ENCODE results near the gene APLF. TPM values are rescaled to one million over a fixed set of nuclear protein-coding genes. Genes with fewer than 3 reads are reported as not detected.

APLF gene
- total RNA-seq, 2 donors from 2014 or later: 8.7 to 9.7 TPM

DNA sequence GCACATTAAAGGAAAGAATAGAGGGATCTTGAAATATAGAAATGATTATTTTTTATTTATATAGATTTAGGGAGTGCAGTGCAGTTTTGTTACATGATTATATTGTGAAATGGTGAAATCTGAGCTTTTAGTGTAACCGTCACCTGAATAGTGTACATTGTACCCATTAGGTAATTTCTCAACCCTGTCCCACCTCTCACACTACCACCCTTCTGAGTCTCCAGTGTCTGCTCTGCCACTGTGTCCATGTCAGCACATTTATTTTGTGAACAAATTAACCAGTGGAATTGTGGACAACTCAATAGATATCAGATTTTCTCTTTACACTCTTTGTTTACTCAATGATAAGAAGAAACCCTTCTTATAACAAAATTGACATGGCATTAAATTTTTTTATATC, 24.2 kb downstream of the APLF start:
- Histone ChIP-seq H3K27ac (ENCODE audit: low read depth, low read length) (no peak overlapping the region), H3K9me3 (ENCODE audit: control insufficient read depth, low read length) (peaks cover 17% of the 10 kb centered on the region), H3K4me1 (ENCODE audit: control insufficient read depth, insufficient read depth, low read length) (no peaks in the 10 kb centered on the region), H3K9ac (ENCODE audit: extremely low read depth, low read length, poor library complexity, severe bottlenecking) (no peak overlapping the region), H3K27me3 (ENCODE audit: control insufficient read depth, insufficient read depth, low read length, poor library complexity, severe bottlenecking) (no peaks in the 10 kb centered on the region), H3K4me3 (ENCODE audit: low read length) (no peak overlapping the region), H3K36me3 (ENCODE audit: control insufficient read depth, insufficient read depth, low read length) (no peaks in the 10 kb centered on the region)
- Mint-ChIP-seq H3K4me1 (no peaks in the 10 kb centered on the region), H3K36me3 (ENCODE audit: low read depth) (peaks cover 25% of the 10 kb centered on the region), H3K27ac (no peak overlapping the region), H3K9me3 (peaks cover 29% of the 10 kb centered on the region), H3K27me3 (ENCODE audit: insufficient read depth) (no peaks in the 10 kb centered on the region), H3K4me3 (no peak overlapping the region)
- DNase-seq: no peak
- TF ChIP-seq, protein P1, sequence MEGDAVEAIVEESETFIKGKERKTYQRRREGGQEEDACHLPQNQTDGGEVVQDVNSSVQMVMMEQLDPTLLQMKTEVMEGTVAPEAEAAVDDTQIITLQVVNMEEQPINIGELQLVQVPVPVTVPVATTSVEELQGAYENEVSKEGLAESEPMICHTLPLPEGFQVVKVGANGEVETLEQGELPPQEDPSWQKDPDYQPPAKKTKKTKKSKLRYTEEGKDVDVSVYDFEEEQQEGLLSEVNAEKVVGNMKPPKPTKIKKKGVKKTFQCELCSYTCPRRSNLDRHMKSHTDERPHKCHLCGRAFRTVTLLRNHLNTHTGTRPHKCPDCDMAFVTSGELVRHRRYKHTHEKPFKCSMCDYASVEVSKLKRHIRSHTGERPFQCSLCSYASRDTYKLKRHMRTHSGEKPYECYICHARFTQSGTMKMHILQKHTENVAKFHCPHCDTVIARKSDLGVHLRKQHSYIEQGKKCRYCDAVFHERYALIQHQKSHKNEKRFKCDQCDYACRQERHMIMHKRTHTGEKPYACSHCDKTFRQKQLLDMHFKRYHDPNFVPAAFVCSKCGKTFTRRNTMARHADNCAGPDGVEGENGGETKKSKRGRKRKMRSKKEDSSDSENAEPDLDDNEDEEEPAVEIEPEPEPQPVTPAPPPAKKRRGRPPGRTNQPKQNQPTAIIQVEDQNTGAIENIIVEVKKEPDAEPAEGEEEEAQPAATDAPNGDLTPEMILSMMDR (conservative IDR thresholded peaks at IDR 0.05): no peak
- WGBS, 2 experiments (ENCODE audit: insufficient coverage in 1 of 2, insufficient read length in 1 of 2): 82% methylated on average over 1 of the region's 1 CpG; no CpG with 5 or more reads in 1 of the 2 experiments

DNA sequence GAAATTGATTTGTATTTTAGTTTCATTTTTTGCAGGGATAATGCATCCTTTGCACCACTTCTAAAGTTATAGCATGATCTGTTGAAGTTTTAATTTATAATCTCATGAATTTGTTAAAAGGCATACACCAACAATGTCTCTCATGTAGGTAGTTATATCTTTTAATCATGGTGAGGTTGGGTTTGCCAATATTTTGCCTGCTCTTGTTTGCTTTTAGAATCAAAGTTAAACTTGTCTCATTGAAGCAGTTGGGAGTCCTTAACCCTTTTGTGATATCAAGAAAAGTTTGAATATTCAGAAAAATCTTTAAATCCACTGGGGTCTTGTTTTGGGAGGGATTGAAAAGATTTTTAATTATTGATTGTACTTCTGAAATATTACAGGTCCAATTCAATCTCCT, 31.7 kb downstream of the APLF start:
- DNase-seq: no peak
- Mint-ChIP-seq H3K4me1 (peaks cover 4% of the 10 kb centered on the region), H3K27ac (no peak overlapping the region), H3K36me3 (ENCODE audit: low read depth) (peaks cover 28% of the 10 kb centered on the region), H3K9me3 (peaks cover 31% of the 10 kb centered on the region), H3K27me3 (ENCODE audit: insufficient read depth) (no peaks in the 10 kb centered on the region), H3K4me3 (no peak overlapping the region)
- Histone ChIP-seq H3K9me3 (ENCODE audit: control insufficient read depth, low read length) (peaks cover 26% of the 10 kb centered on the region), H3K27me3 (ENCODE audit: control insufficient read depth, insufficient read depth, low read length, poor library complexity, severe bottlenecking) (no peaks in the 10 kb centered on the region), H3K9ac (ENCODE audit: extremely low read depth, low read length, poor library complexity, severe bottlenecking) (no peak overlapping the region), H3K4me3 (ENCODE audit: low read length) (no peak overlapping the region), H3K4me1 (ENCODE audit: control insufficient read depth, insufficient read depth, low read length) (no peaks in the 10 kb centered on the region), H3K36me3 (ENCODE audit: control insufficient read depth, insufficient read depth, low read length) (no peaks in the 10 kb centered on the region), H3K27ac (ENCODE audit: low read depth, low read length) (no peak overlapping the region)
- TF ChIP-seq, protein P1 (conservative IDR thresholded peaks at IDR 0.05): no peak

DNA sequence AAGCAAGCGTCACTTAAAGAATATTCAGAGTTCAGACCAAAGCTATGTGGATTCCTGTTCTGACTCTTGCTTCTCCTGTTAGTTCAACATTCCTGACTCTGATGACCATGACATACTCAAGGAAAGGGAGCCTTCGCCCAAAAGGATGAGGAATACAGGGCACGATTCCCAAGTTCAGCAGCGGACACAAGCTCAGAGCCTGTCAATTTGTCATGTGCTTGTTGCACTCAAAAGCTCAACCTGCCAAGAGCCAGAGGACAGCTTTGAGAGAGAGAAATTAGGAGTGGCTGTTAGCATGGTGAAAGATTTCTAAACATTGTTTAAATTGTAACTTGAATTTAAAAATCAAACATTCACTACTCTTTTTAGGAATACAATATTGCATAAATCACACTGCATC, 33.3 kb downstream of the APLF start:
- peaks cover 4% of the 10 kb centered on the region for H3K4me1 Mint-ChIP-seq
- Histone ChIP-seq H3K4me1 (ENCODE audit: control insufficient read depth, insufficient read depth, low read length) (no peaks in the 10 kb centered on the region), H3K9ac (ENCODE audit: extremely low read depth, low read length, poor library complexity, severe bottlenecking) (no peak overlapping the region), H3K27ac (ENCODE audit: low read depth, low read length) (no peak overlapping the region), H3K27me3 (ENCODE audit: control insufficient read depth, insufficient read depth, low read length, poor library complexity, severe bottlenecking) (no peaks in the 10 kb centered on the region), H3K9me3 (ENCODE audit: control insufficient read depth, low read length) (peaks cover 18% of the 10 kb centered on the region), H3K36me3 (ENCODE audit: control insufficient read depth, insufficient read depth, low read length) (no peaks in the 10 kb centered on the region), H3K4me3 (ENCODE audit: low read length) (no peak overlapping the region)
- DNase-seq: no peak
- H3K27ac Mint-ChIP-seq: no peak overlapping the region
- peaks cover 16% of the 10 kb centered on the region for H3K9me3 Mint-ChIP-seq
- H3K27me3 Mint-ChIP-seq (ENCODE audit: insufficient read depth): no peaks in the 10 kb centered on the region
- TF ChIP-seq, protein P1 (conservative IDR thresholded peaks at IDR 0.05): no peak
- no peak overlapping the region for H3K4me3 Mint-ChIP-seq
- H3K36me3 Mint-ChIP-seq (ENCODE audit: low read depth): peaks cover 13% of the 10 kb centered on the region
- 96% methylated on average over 3 to 4 of the region's 4 CpGs for WGBS, 2 experiments (ENCODE audit: insufficient coverage in 1 of 2, insufficient read length in 1 of 2)

All from endodermal cell (in vitro differentiated cells).